HPDE6-E6E7 (cell line): ENCODE measurements around the gene B9D1.

Experiments used
- DNase-seq: peaks from one replicate; pipeline ENCODE4 v3.0.0; 2011; ENCODE audit warnings: missing footprints; ENCODE audit errors: extremely low spot score

Gene B9D1

GRCh38 chr17:19319771-19320505, 42.6 kb downstream of the B9D1 start:
- DNase-seq = no peak

- DNase-seq = no peak
Observed at GRCh38 chr17:19318611-19319010, 43.9 kb downstream of the B9D1 start.

- DNase-seq = no peak
Observed at GRCh38 chr17:19317359-19318095, 45.0 kb downstream of the B9D1 start.

GRCh38 chr17:19316761-19317358, 45.7 kb downstream of the B9D1 start:
- DNase-seq = no peak

- DNase-seq = no peak
Observed at GRCh38 chr17:19315104-19315503, 47.4 kb downstream of the B9D1 start.

- DNase-seq = no peak
Observed at GRCh38 chr17:19313746-19314651, 48.5 kb downstream of the B9D1 start.

GRCh38 chr17:19313066-19313745, 49.3 kb downstream of the B9D1 start:
- DNase-seq = no peak

GRCh38 chr17:19312406-19312805, 50.1 kb downstream of the B9D1 start:
- DNase-seq = no peak

- no peak for DNase-seq
Observed at GRCh38 chr17:19311421-19312215, 50.9 kb downstream of the B9D1 start.

- no peak for DNase-seq
Observed at GRCh38 chr17:19311016-19311415, 51.5 kb downstream of the B9D1 start.

- DNase-seq = no peak
Observed at GRCh38 chr17:19310151-19310550, 52.4 kb downstream of the B9D1 start.

- no peak for DNase-seq
Observed at GRCh38 chr17:19309701-19310100, 52.8 kb downstream of the B9D1 start.

GRCh38 chr17:19308398-19308797, 54.1 kb downstream of the B9D1 start:
- no peak for DNase-seq

GRCh38 chr17:19307521-19307920, 55.0 kb downstream of the B9D1 start:
- no peak for DNase-seq

- no peak for DNase-seq
Observed at GRCh38 chr17:19306160-19307111, 56.1 kb downstream of the B9D1 start.

GRCh38 chr17:19305761-19306159, 56.8 kb downstream of the B9D1 start:
- DNase-seq = no peak

- DNase-seq = no peak
Observed at GRCh38 chr17:19305256-19305655, 57.3 kb downstream of the B9D1 start.

- DNase-seq = no peak
Observed at GRCh38 chr17:19304751-19305150, 57.8 kb downstream of the B9D1 start.

GRCh38 chr17:19304209-19304608, 58.3 kb downstream of the B9D1 start:
- DNase-seq = no peak
